OCI-LY7 (cell line): Measurements from ENCODE around the gene PUM1. TPM values are rescaled to one million over a fixed set of nuclear protein-coding genes. Genes with fewer than 3 reads are reported as not detected.

Experiments used
- BruUV-seq: library from RNA; stranded (reverse); fragments of 400-500 nt; replicated peaks from 2 replicates; lab custom pipeline; 2021; lab: Mats Ljungman, UMichigan
- CTCF ChIA-PET: fragments of 300-600 bp; sonication (Branson Sonifier 250); formaldehyde crosslinking; loops from one replicate; lab custom pipeline; 2022; ENCODE audit warnings: antibody characterized with exemption; ENCODE audit not compliant: unreplicated experiment; lab: Charles Lee
- POLR2A ChIA-PET: fragments of 300-600 bp; sonication (Branson Sonifier 250); formaldehyde crosslinking; loops from one replicate; lab custom pipeline; 2022; ENCODE audit warnings: antibody characterized with exemption; lab: Charles Lee
- DNase-seq: peaks from one replicate; pipeline ENCODE4 v3.0.0-alpha.2; 2015; ENCODE audit warnings: low spot score
- H2AFZ ChIP-seq: fragments of 200-600 bp; sonication (generic), shearing (Covaris generic); 2 replicates; pipeline ENCODE4 v1.6.1; 2014; ENCODE audit warnings: mild to moderate bottlenecking, antibody characterized with exemption, low read length, moderate library complexity
- H3K27ac ChIP-seq: fragments of 200-600 bp; sonication (generic); 2 replicates; pipeline ENCODE4 v1.5.1; 2014; ENCODE audit warnings: mixed run types, low read depth, mild to moderate bottlenecking, moderate library complexity, low read length, inconsistent platforms; ENCODE audit not compliant: poor library complexity, severe bottlenecking
- H3K36me3 ChIP-seq: fragments of 200-600 bp; sonication (generic); 2 replicates; pipeline ENCODE4 v1.6.1; 2014; ENCODE audit warnings: mild to moderate bottlenecking, antibody characterized with exemption, low read length, moderate library complexity, mixed read lengths; ENCODE audit not compliant: insufficient read depth
- H3K4me1 ChIP-seq: fragments of 200-600 bp; sonication (generic); 2 replicates; pipeline ENCODE4 v1.5.1; 2014; ENCODE audit warnings: mild to moderate bottlenecking, low read length; ENCODE audit not compliant: insufficient read depth, poor library complexity, severe bottlenecking
- H3K4me2 ChIP-seq: fragments of 200-600 bp; sonication (generic); 2 replicates; pipeline ENCODE4 v1.6.1; 2014; ENCODE audit warnings: mild to moderate bottlenecking, low read length
- H3K4me3 ChIP-seq: fragments of 200-600 bp; sonication (generic); 2 replicates; pipeline ENCODE4 v1.5.1; 2014; ENCODE audit warnings: mild to moderate bottlenecking, low read depth, low read length; ENCODE audit not compliant: poor library complexity, severe bottlenecking
- H3K79me2 ChIP-seq: fragments of 200-600 bp; sonication (generic); 2 replicates; pipeline ENCODE4 v1.6.1; 2016; ENCODE audit warnings: low read depth, mild to moderate bottlenecking, low read length, moderate library complexity, mixed read lengths; ENCODE audit not compliant: insufficient read depth
- H3K9me2 ChIP-seq: fragments of 200-600 bp; sonication (generic); 2 replicates; pipeline ENCODE4 v1.6.1; 2016; ENCODE audit warnings: mild to moderate bottlenecking, low read length, mixed read lengths; ENCODE audit not compliant: insufficient read depth
- H3K9me3 ChIP-seq: fragments of 200-600 bp; sonication (generic); 2 replicates; pipeline ENCODE4 v1.6.1; 2014; ENCODE audit warnings: mild to moderate bottlenecking, mixed run types, low read length, mixed read lengths
- H4K20me1 ChIP-seq: fragments of 200-600 bp; sonication (generic); 2 replicates; pipeline ENCODE4 v1.6.1; 2014; ENCODE audit warnings: mild to moderate bottlenecking, antibody characterized with exemption, low read length, moderate library complexity, mixed read lengths; ENCODE audit not compliant: insufficient read depth
- EZH2phosphoT487 ChIP-seq: fragments of 200-600 bp; sonication (generic); IDR thresholded peaks from 2 replicates; pipeline ENCODE4 v1.6.1; 2018; ENCODE audit warnings: low read depth, borderline replicate concordance, mild to moderate bottlenecking, mixed run types, antibody characterized with exemption, low read length, moderate library complexity, mixed read lengths
- intact Hi-C: fragments of 100-400 bp; cut with micrococcal nuclease; formaldehyde crosslinking; loops from one replicate; pipeline ENCODE4 v1.10.0; 2022; ENCODE audit not compliant: unreplicated experiment
- total RNA-seq, 2 experiments: library from RNA; depleted of rRNA in 1 of 2; stranded (reverse); fragments of >200 nt in 1 of 2; shearing (Covaris generic) in 1 of 2; gene quantifications; 2 replicates each; pipeline ENCODE4 v1.2.3, GENCODE V29; 2014 to 2022
- TF ChIP-seq, protein P1 (sequence below): fragments of 200-600 bp; sonication (generic); conservative IDR thresholded peaks from 2 replicates; pipeline ENCODE4 v1.5.1; 2014; ENCODE audit warnings: mild to moderate bottlenecking, antibody characterized with exemption, low read length, moderate library complexity, mixed read lengths

The PUM1 gene
- total RNA-seq, 2 experiments from 2014 or later = 52.0 to 97.5 TPM

DNA sequence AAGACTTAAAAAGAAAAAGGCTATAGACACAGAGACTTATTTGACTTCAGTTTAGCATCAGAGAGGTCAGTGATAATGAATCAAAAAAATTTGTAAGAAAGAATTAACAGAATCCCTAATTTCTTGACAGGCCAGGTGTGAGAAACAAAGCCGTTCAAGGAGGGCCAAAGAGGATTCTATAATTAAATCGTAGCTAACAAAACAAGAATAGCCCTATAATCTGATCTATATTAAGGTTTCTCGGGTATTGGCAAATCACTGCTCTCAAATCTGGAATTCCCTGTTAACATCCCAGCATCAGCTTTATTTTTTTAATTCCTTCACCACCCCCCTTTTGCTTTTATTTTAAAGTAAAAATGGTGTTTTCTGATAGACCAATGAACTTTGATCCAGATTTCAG is 60.3 kb downstream of the PUM1 start:
- DNase-seq = no peak
- Histone ChIP-seq H3K27ac (no peak overlapping the region), H4K20me1 (peaks cover 34% of the 10 kb centered on the region), H3K4me3 (no peak overlapping the region), H3K36me3 (peaks cover 92% of the 10 kb centered on the region), H3K4me1 (peaks cover 10% of the 10 kb centered on the region), H3K9me2 (no peaks in the 10 kb centered on the region), H3K79me2 (peaks cover 74% of the 10 kb centered on the region), H3K9me3 (no peaks in the 10 kb centered on the region), H3K4me2 (no peak overlapping the region), H2AFZ (no peak overlapping the region)
- ChIA-PET POLR2A (interaction anchor here (2.1 kb wide), 2 partner anchors 11 kb away, joined by 5 to 7 read pairs; no protein-coding TSS in a partner anchor), CTCF (no interaction called here)
- BruUV-seq = no TSS peak
- intact Hi-C loops = no loop called here
- TF ChIP-seq, protein P1, sequence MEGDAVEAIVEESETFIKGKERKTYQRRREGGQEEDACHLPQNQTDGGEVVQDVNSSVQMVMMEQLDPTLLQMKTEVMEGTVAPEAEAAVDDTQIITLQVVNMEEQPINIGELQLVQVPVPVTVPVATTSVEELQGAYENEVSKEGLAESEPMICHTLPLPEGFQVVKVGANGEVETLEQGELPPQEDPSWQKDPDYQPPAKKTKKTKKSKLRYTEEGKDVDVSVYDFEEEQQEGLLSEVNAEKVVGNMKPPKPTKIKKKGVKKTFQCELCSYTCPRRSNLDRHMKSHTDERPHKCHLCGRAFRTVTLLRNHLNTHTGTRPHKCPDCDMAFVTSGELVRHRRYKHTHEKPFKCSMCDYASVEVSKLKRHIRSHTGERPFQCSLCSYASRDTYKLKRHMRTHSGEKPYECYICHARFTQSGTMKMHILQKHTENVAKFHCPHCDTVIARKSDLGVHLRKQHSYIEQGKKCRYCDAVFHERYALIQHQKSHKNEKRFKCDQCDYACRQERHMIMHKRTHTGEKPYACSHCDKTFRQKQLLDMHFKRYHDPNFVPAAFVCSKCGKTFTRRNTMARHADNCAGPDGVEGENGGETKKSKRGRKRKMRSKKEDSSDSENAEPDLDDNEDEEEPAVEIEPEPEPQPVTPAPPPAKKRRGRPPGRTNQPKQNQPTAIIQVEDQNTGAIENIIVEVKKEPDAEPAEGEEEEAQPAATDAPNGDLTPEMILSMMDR = no peak
- no peak for TF ChIP-seq EZH2phosphoT487

DNA sequence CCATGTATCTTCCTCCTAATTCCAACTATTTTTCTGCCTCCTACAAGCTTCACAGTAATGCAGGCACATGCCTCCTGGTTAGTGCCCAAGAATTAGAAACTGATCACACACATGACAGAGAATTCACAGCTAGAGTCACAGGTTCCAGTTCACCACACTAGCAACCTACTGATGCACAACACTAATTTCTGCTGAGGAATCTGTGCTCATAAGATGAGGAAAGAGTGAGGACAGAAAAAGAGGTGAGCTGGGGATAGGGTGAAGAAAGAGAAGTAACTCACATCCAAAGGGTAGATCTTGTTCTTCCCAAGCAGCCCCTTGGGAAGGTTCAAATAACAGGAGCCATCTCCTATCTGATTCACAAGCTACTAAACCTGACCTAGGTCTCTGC is 61.3 kb downstream of the PUM1 start:
- Histone ChIP-seq H3K4me3 (no peak overlapping the region), H3K9me3 (no peaks in the 10 kb centered on the region), H3K27ac (no peak overlapping the region), H3K36me3 (peaks cover 92% of the 10 kb centered on the region), H3K79me2 (peaks cover 72% of the 10 kb centered on the region), H4K20me1 (peaks cover 34% of the 10 kb centered on the region), H2AFZ (no peak overlapping the region), H3K4me1 (peaks cover 10% of the 10 kb centered on the region), H3K4me2 (no peak overlapping the region), H3K9me2 (no peaks in the 10 kb centered on the region)
- DNase-seq = no peak
- BruUV-seq = no TSS peak
- ChIA-PET POLR2A (interaction anchor here (1.1 to 2.1 kb wide), 3 partner anchors 9 to 20 kb away, joined by 5 to 8 read pairs (median 5); no protein-coding TSS in a partner anchor), CTCF (no interaction called here)
- intact Hi-C loops = no loop called here
- no peak for TF ChIP-seq EZH2phosphoT487
- TF ChIP-seq, protein P1 = no peak

DNA sequence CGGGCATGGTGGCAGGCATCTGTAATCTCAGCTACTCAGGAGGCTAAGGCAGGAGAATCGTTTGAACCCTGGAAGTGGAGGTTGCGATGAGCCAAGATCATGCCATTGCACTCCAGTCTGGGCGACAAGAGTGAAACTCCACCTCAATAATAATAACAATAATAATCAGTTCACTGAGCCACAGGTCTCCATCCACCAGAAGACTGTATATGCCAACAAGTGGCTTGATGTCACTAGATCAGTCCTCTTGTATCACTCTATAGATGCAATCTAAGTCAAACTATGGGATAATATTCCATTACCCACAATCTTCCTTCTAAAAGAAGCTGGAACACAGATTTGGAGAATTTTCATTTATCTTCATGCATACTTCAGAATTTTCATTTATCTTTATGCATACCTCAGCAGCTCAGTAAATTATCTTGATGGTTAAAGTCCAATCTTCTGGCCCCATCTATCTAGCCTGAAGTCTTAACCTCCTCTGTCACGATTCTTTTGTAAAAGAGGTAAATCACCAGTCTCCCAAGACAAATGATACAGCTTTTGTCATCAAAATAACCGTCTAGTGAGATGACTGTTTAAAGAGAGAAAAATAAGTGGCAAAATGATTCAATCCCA is 61.8 kb downstream of the PUM1 start:
- ChIA-PET CTCF (no interaction called here), POLR2A (interaction anchor here (1.1 to 2.1 kb wide), 3 partner anchors 9 to 20 kb away, joined by 5 to 8 read pairs (median 5); no protein-coding TSS in a partner anchor)
- Histone ChIP-seq H3K36me3 (peaks cover 92% of the 10 kb centered on the region), H3K79me2 (peaks cover 71% of the 10 kb centered on the region), H3K4me2 (no peak overlapping the region), H4K20me1 (peaks cover 34% of the 10 kb centered on the region), H3K9me3 (no peaks in the 10 kb centered on the region), H3K4me3 (no peak overlapping the region), H3K9me2 (no peaks in the 10 kb centered on the region), H2AFZ (no peak overlapping the region), H3K4me1 (peaks cover 10% of the 10 kb centered on the region), H3K27ac (no peak overlapping the region)
- BruUV-seq = no TSS peak
- DNase-seq = no peak
- TF ChIP-seq, protein P1 = no peak
- TF ChIP-seq EZH2phosphoT487 = no peak
- intact Hi-C loops = no loop called here
